Smooth muscle cell (in vitro differentiated cells): Measurements from ENCODE around the gene DCAF8. TPM values are rescaled to one million over a fixed set of nuclear protein-coding genes. Genes with fewer than 3 reads are reported as not detected.

Source experiments
- DNase-seq: peaks from one replicate; lab custom pipeline; 2025; ENCODE audit not compliant: unreplicated experiment; lab: John Stamatoyannopoulos, UW
- H2AFZ ChIP-seq: fragments of 200-600 bp; sonication (generic); 2 replicates; pipeline ENCODE4 v1.6.0; 2016; ENCODE audit warnings: antibody characterized with exemption, low read depth, mild to moderate bottlenecking
- H3F3A ChIP-seq: fragments of 200-600 bp; sonication (generic); 2 replicates; pipeline ENCODE4 v1.6.0; 2017; ENCODE audit warnings: antibody characterized with exemption, low read depth
- H3K27ac ChIP-seq: fragments of 200-600 bp; sonication (generic); 2 replicates; pipeline ENCODE4 v1.5.1; 2016; ENCODE audit warnings: low read depth, mild to moderate bottlenecking
- H3K27me3 ChIP-seq: fragments of 200-600 bp; sonication (generic); 2 replicates; pipeline ENCODE4 v1.6.1; 2016; ENCODE audit warnings: low read depth, mild to moderate bottlenecking
- H3K36me3 ChIP-seq: fragments of 200-600 bp; sonication (generic); 2 replicates; pipeline ENCODE4 v1.5.1; 2016; ENCODE audit warnings: low read depth
- H3K4me1 ChIP-seq: fragments of 200-600 bp; sonication (generic); 2 replicates; pipeline ENCODE4 v1.5.1; 2016; ENCODE audit warnings: low read depth
- H3K4me2 ChIP-seq: fragments of 200-600 bp; sonication (generic); 2 replicates; pipeline ENCODE4 v1.6.0; 2016; ENCODE audit warnings: mild to moderate bottlenecking
- H3K4me3 ChIP-seq: fragments of 200-600 bp; sonication (generic); 2 replicates; pipeline ENCODE4 v1.5.1; 2016; ENCODE audit warnings: mild to moderate bottlenecking
- H3K79me2 ChIP-seq: fragments of 200-600 bp; sonication (generic); 2 replicates; pipeline ENCODE4 v1.6.0; 2016; ENCODE audit warnings: low read depth, mild to moderate bottlenecking
- H3K9ac ChIP-seq: fragments of 200-600 bp; sonication (generic); 2 replicates; pipeline ENCODE4 v1.6.0; 2016; ENCODE audit warnings: low read depth
- H3K9me3 ChIP-seq: fragments of 200-600 bp; sonication (generic); replicated peaks from 2 replicates; pipeline ENCODE4 v1.5.1; 2016; ENCODE audit warnings: low read depth
- H4K20me1 ChIP-seq: fragments of 200-600 bp; sonication (generic); 2 replicates; pipeline ENCODE4 v1.6.0; 2016; ENCODE audit warnings: low read depth
- CTCF ChIP-seq: fragments of 200-600 bp; sonication (generic); IDR thresholded peaks from 2 replicates; pipeline ENCODE4 v1.5.1; 2017; ENCODE audit warnings: borderline replicate concordance, mild to moderate bottlenecking, antibody characterized with exemption; ENCODE audit not compliant: insufficient read depth, poor library complexity, severe bottlenecking
- WGBS: methylation state at CpG from one replicate; pipeline ENCODE4 v1.1.7; 2016; ENCODE audit warnings: low lambda C conversion rate; 5-methylcytosine and 5-hydroxymethylcytosine counted together
- polyA plus RNA-seq: library from polyadenylated mRNA; unstranded; fragments of >200 nt; fragmentation: Nextera tagmentation; extraction: Ambion mirVana; gene quantifications from 2 replicates; pipeline ENCODE4 v1.2.1, GENCODE V29; 2016
- total RNA-seq: library from RNA; depleted of rRNA; stranded (reverse); fragments of >200 nt; gene quantifications from 2 replicates; pipeline ENCODE4 v1.2.3, GENCODE V29; 2014

The DCAF8 gene
- total and polyA plus RNA-seq, 2 experiments from 2014 or later: 63.6 to 79.9 TPM

- peak within 1 kb of the TSS; percentile 95 for H3K27ac ChIP-seq
- H3K79me2 ChIP-seq: peaks cover 34% of the 10 kb centered on the region
- 0% methylated on average over 41 of the region's 76 CpGs for WGBS
- peak within 1 kb of the TSS; percentile 88 for H3K4me2 ChIP-seq
- H2AFZ ChIP-seq: peak within 1 kb of the TSS; percentile 43
- no peaks in the 10 kb centered on the region for H3K36me3 ChIP-seq
- H3K4me3 ChIP-seq: peak within 1 kb of the TSS; percentile 93
- H4K20me1 ChIP-seq: peaks cover 40% of the 10 kb centered on the region
- no peaks in the 10 kb centered on the region for H3K27me3 ChIP-seq
- DNase-seq: peak; percentile 44
- H3F3A ChIP-seq: peaks cover 19% of the 10 kb centered on the region
- H3K9ac ChIP-seq: peak within 1 kb of the TSS; percentile 98
- peaks cover 50% of the 10 kb centered on the region for H3K4me1 ChIP-seq
- no peaks in the 10 kb centered on the region for H3K9me3 ChIP-seq
- no peak for TF ChIP-seq CTCF
Observed at GRCh38 chr1:160205242-160206035, 56.9 kb downstream of the DCAF8 start, which contains the start of gene PEA15. Gene PEA15, plus strand, starts transcription at chr1:160205384. Its CDS starts 6,161 bp downstream, at chr1:160211545.

- Histone ChIP-seq H3K9me3 (no peaks in the 10 kb centered on the region), H3K9ac (peak overlapping the region; percentile 51), H2AFZ (peak overlapping the region; percentile 43), H4K20me1 (peaks cover 32% of the 10 kb centered on the region), H3K27me3 (no peaks in the 10 kb centered on the region), H3K4me1 (peaks cover 42% of the 10 kb centered on the region), H3K27ac (peak overlapping the region; percentile 47), H3K79me2 (peaks cover 26% of the 10 kb centered on the region), H3K36me3 (no peaks in the 10 kb centered on the region), H3F3A (peaks cover 19% of the 10 kb centered on the region), H3K4me2 (peak overlapping the region; percentile 88), H3K4me3 (peak overlapping the region; percentile 93)
- TF ChIP-seq CTCF: no peak
- DNase-seq: no peak
- 37% methylated on average over 7 of the region's 7 CpGs for WGBS
Observed at GRCh38 chr1:160204526-160205241, 57.7 kb downstream of the DCAF8 start.

- no peak overlapping the region for H3K27ac ChIP-seq
- no peaks in the 10 kb centered on the region for H3K36me3 ChIP-seq
- no peak overlapping the region for H3K9ac ChIP-seq
- H3K27me3 ChIP-seq: peaks cover under 1% of the 10 kb centered on the region
- no peaks in the 10 kb centered on the region for H3F3A ChIP-seq
- H3K4me1 ChIP-seq: peaks cover 6% of the 10 kb centered on the region
- H2AFZ ChIP-seq: no peak overlapping the region
- no peak overlapping the region for H3K4me3 ChIP-seq
- H3K79me2 ChIP-seq: no peaks in the 10 kb centered on the region
- H4K20me1 ChIP-seq: no peaks in the 10 kb centered on the region
- no peak overlapping the region for H3K4me2 ChIP-seq
- no peak for DNase-seq
- H3K9me3 ChIP-seq: no peaks in the 10 kb centered on the region
- 97% methylated on average over 4 of the region's 4 CpGs for WGBS
- no peak for TF ChIP-seq CTCF
Observed at GRCh38 chr1:160200786-160201185, 61.6 kb downstream of the DCAF8 start.
